IgD-negative memory B cell (primary cell): ENCODE data around the gene HTR4. TPM values are rescaled to one million over a fixed set of nuclear protein-coding genes. Genes with fewer than 3 reads are reported as not detected.

ENCODE experiments used
- H3K27ac Mint-ChIP-seq, 3 donors: one replicate each; pipeline ENCODE4 v1.8.0; 2020 to 2022; ENCODE audit warnings: mild to moderate bottlenecking in 3 of 3, mixed read lengths in 3 of 3, moderate library complexity in 1 of 3
- H3K27me3 Mint-ChIP-seq: one replicate; pipeline ENCODE4 v1.8.0; 2021; ENCODE audit warnings: mixed read lengths
- H3K36me3 Mint-ChIP-seq: one replicate; pipeline ENCODE4 v1.8.0; 2020; ENCODE audit warnings: mild to moderate bottlenecking, mixed read lengths
- H3K4me1 Mint-ChIP-seq, 3 donors: one replicate each; pipeline ENCODE4 v1.8.0; 2020 to 2022; ENCODE audit warnings: mixed read lengths in 3 of 3, mild to moderate bottlenecking in 1 of 3
- H3K4me3 Mint-ChIP-seq, 4 donors: one replicate each; pipeline ENCODE4 v1.8.0; 2020 to 2022; ENCODE audit warnings: mild to moderate bottlenecking in 4 of 4, mixed read lengths in 4 of 4, moderate library complexity in 3 of 4
- H3K9me3 Mint-ChIP-seq, 3 donors: one replicate each; pipeline ENCODE4 v1.8.0; 2020 to 2021; ENCODE audit warnings: mixed read lengths in 3 of 3, mild to moderate bottlenecking in 1 of 3
- polyA plus RNA-seq: library from polyadenylated mRNA; unstranded; fragments of 300-500 nt; fragmentation: Illumina TruSeq; gene quantifications from one replicate; pipeline ENCODE4 v1.2.3, GENCODE V29; 2021

The HTR4 gene
- polyA plus RNA-seq, 1 donor from 2014 or later, result not detected

- H3K27ac Mint-ChIP-seq, result no peak overlapping the region
- H3K27me3 Mint-ChIP-seq, result peaks cover 7% of the 10 kb centered on the region
- H3K36me3 Mint-ChIP-seq, result no peaks in the 10 kb centered on the region
- no peak overlapping the region for H3K4me3 Mint-ChIP-seq
- H3K9me3 Mint-ChIP-seq, result peaks cover 0 to 3% (median 0%) of the 10 kb centered on the region in 3 donors
- H3K4me1 Mint-ChIP-seq, result no peaks in the 10 kb centered on the region
These were observed 15.2 kb downstream of the HTR4 start for GRCh38 chr5:148639081-148639480.

DNA sequence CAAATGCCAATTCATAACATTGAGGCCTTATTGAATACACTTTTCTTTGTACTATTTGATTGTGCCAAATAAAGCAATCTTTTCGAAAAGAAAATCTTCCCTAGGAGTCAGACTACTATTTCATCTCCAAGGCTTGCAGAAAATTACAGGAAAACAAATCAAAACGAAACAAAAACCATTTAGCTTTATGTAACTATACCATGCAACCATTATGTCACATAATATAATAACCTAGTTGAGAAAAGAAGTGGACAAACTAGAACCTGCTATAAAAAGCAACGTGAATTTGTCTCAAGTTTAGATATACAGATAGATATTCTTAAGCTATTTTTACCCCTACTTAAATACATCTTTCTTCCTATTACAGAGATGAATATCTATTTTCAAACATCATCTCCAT lies 18.0 kb downstream of the HTR4 start:
- peaks cover 12% of the 10 kb centered on the region for H3K27me3 Mint-ChIP-seq
- no peak overlapping the region for H3K27ac Mint-ChIP-seq
- no peaks in the 10 kb centered on the region for H3K36me3 Mint-ChIP-seq
- H3K4me3 Mint-ChIP-seq, result no peak overlapping the region
- H3K9me3 Mint-ChIP-seq, result peaks cover 0 to 3% (median 0%) of the 10 kb centered on the region in 3 donors
- H3K4me1 Mint-ChIP-seq, result no peaks in the 10 kb centered on the region

- Mint-ChIP-seq H3K9me3 (peaks cover 0 to 3% (median 0%) of the 10 kb centered on the region in 3 donors), H3K4me1 (no peaks in the 10 kb centered on the region), H3K4me3 (no peak overlapping the region), H3K27me3 (peaks cover 12% of the 10 kb centered on the region), H3K27ac (no peak overlapping the region), H3K36me3 (peaks cover 2% of the 10 kb centered on the region)
These were observed 18.8 kb downstream of the HTR4 start for GRCh38 chr5:148635321-148636083.

DNA sequence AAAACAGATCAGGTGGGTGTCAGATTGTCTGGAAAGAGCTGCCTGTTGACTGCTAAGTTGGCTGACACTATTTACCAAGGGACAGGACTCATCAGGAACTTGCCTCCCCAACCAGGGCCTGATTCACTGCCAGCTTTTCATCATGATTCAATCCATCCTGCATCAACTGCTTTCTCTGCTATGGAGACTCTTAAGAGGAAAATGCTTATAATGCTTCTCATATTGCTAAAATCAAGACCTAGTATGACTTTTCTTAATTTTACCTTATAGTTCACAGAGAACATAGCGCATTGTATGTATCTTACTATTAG lies 21.3 kb downstream of the HTR4 start:
- H3K27ac Mint-ChIP-seq, result no peak overlapping the region
- H3K4me1 Mint-ChIP-seq, result no peaks in the 10 kb centered on the region
- peaks cover 2% of the 10 kb centered on the region for H3K36me3 Mint-ChIP-seq
- H3K9me3 Mint-ChIP-seq, result peaks cover 0 to 2% (median 0%) of the 10 kb centered on the region in 3 donors
- no peak overlapping the region for H3K4me3 Mint-ChIP-seq
- peaks cover 10% of the 10 kb centered on the region for H3K27me3 Mint-ChIP-seq

DNA sequence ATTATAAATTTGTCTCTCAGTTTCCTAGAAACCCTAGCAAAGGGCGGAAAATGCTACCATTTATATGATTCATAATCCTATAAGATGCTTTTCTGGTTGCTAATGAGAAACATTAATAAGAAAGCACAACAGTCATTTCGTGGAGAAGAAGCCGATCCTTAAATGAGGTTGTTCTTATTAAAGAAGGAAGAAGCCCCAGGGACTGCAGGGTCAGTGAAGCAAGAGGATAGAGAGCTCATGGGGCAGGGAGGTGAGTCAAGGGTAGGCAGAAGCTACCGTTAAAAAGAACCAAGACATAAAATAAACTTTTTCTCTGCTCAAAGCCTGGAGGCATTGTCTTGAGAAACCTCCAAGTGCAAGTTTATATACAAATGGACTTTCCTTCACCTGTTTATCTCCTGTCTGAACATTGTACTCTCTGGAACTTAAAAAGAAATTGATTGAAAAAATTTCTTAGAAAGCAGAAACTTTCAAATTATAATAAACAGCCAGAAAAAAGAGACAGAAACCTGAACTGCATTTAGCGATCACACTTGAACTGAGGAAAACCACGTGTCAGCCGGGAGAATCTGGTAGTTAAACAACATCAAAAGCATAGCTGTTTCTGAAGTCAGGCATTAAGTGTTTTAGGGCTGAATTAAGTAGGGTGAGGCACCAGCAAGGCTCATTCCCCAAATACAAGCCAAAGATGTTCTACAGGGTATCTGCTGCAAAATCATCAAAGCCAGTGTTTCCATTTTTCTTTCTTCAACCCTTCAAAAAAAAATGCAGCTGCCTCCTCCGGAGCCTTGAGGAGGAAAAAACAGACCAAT lies 21.9 kb downstream of the HTR4 start:
- Mint-ChIP-seq H3K9me3 (peaks cover 0 to 2% (median 0%) of the 10 kb centered on the region in 3 donors), H3K36me3 (peaks cover 2% of the 10 kb centered on the region), H3K4me1 (no peaks in the 10 kb centered on the region), H3K4me3 (no peak overlapping the region), H3K27me3 (peaks cover 5% of the 10 kb centered on the region), H3K27ac (peak overlapping the region in 1 of 3 donors; percentile 49)

DNA sequence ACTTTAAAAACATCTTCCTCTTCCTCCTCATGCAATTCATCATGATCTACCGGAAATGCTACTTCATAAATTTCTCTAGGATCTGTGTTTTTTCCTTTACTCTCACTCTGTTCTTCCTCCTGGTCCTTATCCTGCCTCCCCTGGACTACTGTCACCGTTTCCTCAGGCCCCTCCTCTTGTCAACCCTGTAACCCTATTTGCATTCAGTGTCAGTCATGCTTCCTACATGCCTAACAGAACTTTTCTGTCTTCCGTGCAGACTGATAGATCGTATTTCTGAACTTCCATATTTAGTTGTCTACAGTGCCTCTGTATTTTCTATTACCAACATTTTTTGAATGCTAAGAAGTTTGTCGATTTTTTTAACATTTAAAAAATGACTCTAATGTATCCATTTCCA lies 27.3 kb downstream of the HTR4 start:
- Mint-ChIP-seq H3K9me3 (no peaks in the 10 kb centered on the region), H3K27me3 (peaks cover 3% of the 10 kb centered on the region), H3K27ac (no peak overlapping the region)

GRCh38 chr5:148626081-148626613 lies 28.2 kb downstream of the HTR4 start:
- Mint-ChIP-seq H3K4me3 (no peak overlapping the region), H3K9me3 (no peaks in the 10 kb centered on the region), H3K27me3 (peaks cover 1% of the 10 kb centered on the region), H3K36me3 (peaks cover 2% of the 10 kb centered on the region), H3K4me1 (no peaks in the 10 kb centered on the region), H3K27ac (no peak overlapping the region)

More for the DNA sequence above, 27.3 kb downstream of the HTR4 start:
- H3K4me3 Mint-ChIP-seq, result no peak overlapping the region
- peaks cover 4% of the 10 kb centered on the region for H3K36me3 Mint-ChIP-seq
- H3K4me1 Mint-ChIP-seq, result no peaks in the 10 kb centered on the region

DNA sequence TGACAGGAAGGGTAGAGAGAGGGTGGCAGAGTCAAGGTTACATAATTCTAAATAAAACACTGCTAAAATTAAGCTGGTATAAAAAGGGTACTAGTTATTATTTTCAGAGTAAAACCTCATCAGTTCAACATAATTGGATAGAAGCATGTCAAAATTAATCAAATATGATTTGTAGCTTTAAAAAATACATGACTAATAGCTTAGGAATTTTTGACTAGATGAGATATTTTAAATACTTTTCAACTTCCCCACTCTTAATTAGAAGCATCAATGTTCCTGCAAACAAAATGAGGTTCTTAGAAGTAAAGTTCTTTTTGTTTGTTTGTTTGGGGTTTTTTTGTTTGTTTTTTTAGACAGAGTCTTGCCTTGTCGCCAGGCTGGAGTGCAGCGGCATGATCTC lies 29.1 kb downstream of the HTR4 start:
- H3K27ac Mint-ChIP-seq, result peak overlapping the region in 1 of 3 donors; percentile 10
- H3K9me3 Mint-ChIP-seq, result no peaks in the 10 kb centered on the region
- no peak overlapping the region for H3K4me3 Mint-ChIP-seq
- H3K4me1 Mint-ChIP-seq, result no peaks in the 10 kb centered on the region
- H3K36me3 Mint-ChIP-seq, result peaks cover 2% of the 10 kb centered on the region
- peaks cover 1% of the 10 kb centered on the region for H3K27me3 Mint-ChIP-seq

DNA sequence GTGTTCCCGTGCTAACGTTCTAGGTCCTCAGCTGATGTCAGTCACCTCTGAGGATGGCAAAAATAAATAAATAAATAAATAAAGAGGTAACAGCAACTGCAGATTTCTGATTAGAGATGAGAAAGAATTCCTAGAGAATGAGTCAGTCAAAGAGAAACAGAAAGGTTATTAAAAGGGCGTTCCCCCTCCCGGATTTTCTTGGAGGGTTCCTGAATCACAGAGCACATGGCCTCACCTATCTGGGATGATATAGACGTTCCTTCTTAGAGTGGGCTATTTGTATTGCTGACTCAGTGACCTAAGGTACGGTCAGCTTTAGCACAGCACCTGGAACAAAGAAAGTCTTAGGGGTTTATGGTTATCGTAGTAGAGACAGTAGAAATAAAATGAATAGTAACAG lies 30.6 kb downstream of the HTR4 start:
- H3K36me3 Mint-ChIP-seq, result peaks cover 2% of the 10 kb centered on the region
- H3K27ac Mint-ChIP-seq, result no peak overlapping the region
- no peaks in the 10 kb centered on the region for H3K4me1 Mint-ChIP-seq
- no peak overlapping the region for H3K4me3 Mint-ChIP-seq
- H3K27me3 Mint-ChIP-seq, result peaks cover 1% of the 10 kb centered on the region
- no peaks in the 10 kb centered on the region for H3K9me3 Mint-ChIP-seq

- Mint-ChIP-seq H3K4me1 (no peaks in the 10 kb centered on the region), H3K27ac (no peak overlapping the region), H3K27me3 (peaks cover 1% of the 10 kb centered on the region), H3K36me3 (peaks cover 2% of the 10 kb centered on the region), H3K4me3 (no peak overlapping the region), H3K9me3 (no peaks in the 10 kb centered on the region)
These were observed 31.2 kb downstream of the HTR4 start for GRCh38 chr5:148623101-148623500.

- H3K27me3 Mint-ChIP-seq, result no peaks in the 10 kb centered on the region
- H3K27ac Mint-ChIP-seq, result no peak overlapping the region
- H3K4me1 Mint-ChIP-seq, result no peaks in the 10 kb centered on the region
- no peak overlapping the region for H3K4me3 Mint-ChIP-seq
- H3K9me3 Mint-ChIP-seq, result no peaks in the 10 kb centered on the region
- H3K36me3 Mint-ChIP-seq, result peaks cover 2% of the 10 kb centered on the region
These were observed 33.6 kb downstream of the HTR4 start for GRCh38 chr5:148620696-148621095.

- Mint-ChIP-seq H3K27ac (no peak overlapping the region), H3K9me3 (no peaks in the 10 kb centered on the region), H3K4me3 (no peak overlapping the region), H3K36me3 (peaks cover 2% of the 10 kb centered on the region), H3K27me3 (no peaks in the 10 kb centered on the region), H3K4me1 (no peaks in the 10 kb centered on the region)
These were observed 34.2 kb downstream of the HTR4 start for GRCh38 chr5:148620091-148620490.

DNA sequence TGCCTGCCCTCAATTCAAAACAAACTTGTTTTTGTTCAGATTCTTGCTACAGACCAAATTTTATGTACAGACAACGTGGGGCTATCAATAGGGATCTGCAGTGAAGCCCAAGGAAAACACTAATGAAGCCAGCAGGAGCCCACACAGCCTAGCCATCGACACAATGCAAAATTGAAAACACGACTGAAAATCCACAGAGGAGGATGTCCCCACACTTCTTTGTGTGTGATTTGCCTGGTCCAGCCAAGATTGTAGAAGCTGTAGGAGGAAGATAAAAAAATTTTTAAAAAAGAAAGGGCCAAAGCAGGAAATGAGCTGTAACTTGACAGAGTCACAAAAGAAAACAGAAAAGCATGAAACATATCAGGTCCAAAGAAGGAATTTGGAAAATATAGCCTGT lies 34.8 kb downstream of the HTR4 start:
- Mint-ChIP-seq H3K27me3 (no peaks in the 10 kb centered on the region), H3K36me3 (peaks cover 2% of the 10 kb centered on the region), H3K4me3 (no peak overlapping the region), H3K27ac (no peak overlapping the region), H3K9me3 (no peaks in the 10 kb centered on the region), H3K4me1 (no peaks in the 10 kb centered on the region)

DNA sequence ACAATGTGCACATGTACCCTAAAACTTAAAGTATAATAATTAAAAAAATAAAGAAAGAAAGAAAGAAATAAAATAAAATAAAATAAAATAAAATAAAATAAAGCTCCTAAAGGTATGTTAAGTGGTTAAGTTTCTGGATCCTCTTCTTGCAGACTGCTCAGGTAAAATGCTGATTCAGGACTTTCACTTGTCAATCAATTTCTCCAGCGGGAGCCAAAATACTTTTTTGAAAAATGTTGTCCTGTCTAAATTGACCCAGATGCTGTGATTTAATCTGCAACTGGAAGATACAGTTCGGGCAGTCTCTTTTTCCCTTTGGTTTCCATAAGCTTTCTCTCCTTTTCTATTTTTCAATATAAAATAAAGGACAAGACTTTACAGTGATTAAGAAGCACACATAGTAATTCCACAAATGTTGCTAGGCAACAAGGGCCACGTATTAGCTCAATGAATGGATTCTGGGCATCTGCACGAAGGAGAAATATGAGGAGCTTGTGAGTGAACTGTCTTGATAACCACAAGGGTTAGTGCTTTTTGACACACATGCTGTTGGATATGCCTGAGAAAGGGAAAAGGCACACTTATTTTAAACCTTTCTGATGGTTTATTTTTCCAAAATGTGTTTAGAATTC lies 38.6 kb downstream of the HTR4 start:
- Mint-ChIP-seq H3K4me3 (no peak overlapping the region), H3K9me3 (no peaks in the 10 kb centered on the region), H3K27ac (no peak overlapping the region), H3K27me3 (no peaks in the 10 kb centered on the region), H3K4me1 (no peaks in the 10 kb centered on the region), H3K36me3 (no peaks in the 10 kb centered on the region)

GRCh38 chr5:148607406-148607805 lies 46.9 kb downstream of the HTR4 start:
- no peak overlapping the region for H3K27ac Mint-ChIP-seq
- no peaks in the 10 kb centered on the region for H3K36me3 Mint-ChIP-seq
- H3K4me3 Mint-ChIP-seq, result no peak overlapping the region
- no peaks in the 10 kb centered on the region for H3K4me1 Mint-ChIP-seq
- H3K9me3 Mint-ChIP-seq, result no peaks in the 10 kb centered on the region
- H3K27me3 Mint-ChIP-seq, result peaks cover 4% of the 10 kb centered on the region
